NCI-H1417 (cell line): Measurements from ENCODE around the gene FN3KRP.

Source experiments
- DNase-seq, 3 experiments: peaks; one replicate each; lab custom pipeline; 2025; lab: John Stamatoyannopoulos, UW

Gene FN3KRP

GRCh38 chr17:82687871-82688270, 28.6 kb upstream of the FN3KRP start:
- DNase-seq, result no peak

GRCh38 chr17:82689077-82689476, 27.4 kb upstream of the FN3KRP start:
- no peak for DNase-seq

- DNase-seq, result no peak
These were observed 25.6 kb upstream of the FN3KRP start for GRCh38 chr17:82690786-82691489.

GRCh38 chr17:82691714-82692113, 24.8 kb upstream of the FN3KRP start:
- no peak for DNase-seq

- DNase-seq, result no peak
These were observed 24.2 kb upstream of the FN3KRP start for GRCh38 chr17:82692268-82692667.

GRCh38 chr17:82693168-82693867, 23.2 kb upstream of the FN3KRP start:
- DNase-seq, result no peak

GRCh38 chr17:82694647-82695046, 21.9 kb upstream of the FN3KRP start:
- no peak for DNase-seq

GRCh38 chr17:82696259-82696658, 20.2 kb upstream of the FN3KRP start:
- no peak for DNase-seq

GRCh38 chr17:82696916-82697807, 19.3 kb upstream of the FN3KRP start:
- DNase-seq, result peak in 2 of 3 experiments; percentile 16 to 23

- no peak for DNase-seq
These were observed 18.8 kb upstream of the FN3KRP start for GRCh38 chr17:82697808-82698064.

- DNase-seq, result peak; percentile 95 to 97 (median 97)
These were observed 18.2 kb upstream of the FN3KRP start, which contains the start of gene RAB40B for GRCh38 chr17:82698065-82698973. Gene RAB40B (minus strand): TSS chr17:82698698. CDS start chr17:82698596, 102 bp downstream.

- DNase-seq, result no peak
These were observed 17.5 kb upstream of the FN3KRP start for GRCh38 chr17:82698974-82699442.

- no peak for DNase-seq
These were observed 17.0 kb upstream of the FN3KRP start for GRCh38 chr17:82699551-82699950.

GRCh38 chr17:82702231-82702927, 14.1 kb upstream of the FN3KRP start:
- no peak for DNase-seq

GRCh38 chr17:82703036-82703745, 13.3 kb upstream of the FN3KRP start:
- no peak for DNase-seq

- DNase-seq, result no peak
These were observed 12.3 kb upstream of the FN3KRP start for GRCh38 chr17:82703935-82704865.

GRCh38 chr17:82704886-82705285, 11.6 kb upstream of the FN3KRP start:
- DNase-seq, result no peak

- DNase-seq, result no peak
These were observed 10.8 kb upstream of the FN3KRP start for GRCh38 chr17:82705756-82706155.

- DNase-seq, result no peak
These were observed 7.4 kb upstream of the FN3KRP start for GRCh38 chr17:82709024-82709675.
